HepG2 (cell line): Measurements from ENCODE around the gene WDR91. TPM values are rescaled to one million over a fixed set of nuclear protein-coding genes. Genes with fewer than 3 reads are reported as not detected.
A peak's percentile ranks its signal among the peaks of the same experiment; 100 is the strongest.

ENCODE experiments used
- ARHGAP35 ChIP-seq: sonication (generic); formaldehyde crosslinking; IDR thresholded peaks from 2 replicates; pipeline ENCODE4 v1.9.0; 2022; ENCODE audit warnings: mild to moderate bottlenecking, inconsistent platforms, moderate library complexity, missing genetic modification reagents, borderline replicate concordance
- ARNT2 ChIP-seq: sonication (generic); formaldehyde crosslinking; IDR thresholded peaks from 2 replicates; pipeline ENCODE4 v1.8.0; 2022; ENCODE audit warnings: mild to moderate bottlenecking, low read depth, missing genetic modification reagents, moderate library complexity
- DNMT3B ChIP-seq: conservative IDR thresholded peaks from 2 replicates; pipeline ENCODE4 v1.6.1; 2016; ENCODE audit warnings: missing biosample characterization, control low read depth
- ELF3 ChIP-seq: IDR thresholded peaks from 2 replicates; pipeline ENCODE4 v1.6.1; 2016; ENCODE audit warnings: missing genetic modification reagents, missing compliant biosample characterization
- HDAC2 ChIP-seq: sonication (generic); formaldehyde crosslinking; IDR thresholded peaks from 2 replicates; pipeline ENCODE4 v1.4.0; 2020; ENCODE audit warnings: missing genetic modification reagents
- MAZ ChIP-seq, 2 experiments: sonication (generic) in 1 of 2; formaldehyde crosslinking in 1 of 2; IDR thresholded peaks; 2 replicates each; pipeline versions ENCODE4 v1.5.0 to v1.6.1; 2012 to 2020; ENCODE audit warnings: low read depth in 2 of 2, mild to moderate bottlenecking in 2 of 2, borderline replicate concordance in 1 of 2, improper control_type of control experiment in 1 of 2, low read length in 1 of 2, missing genetic modification reagents in 1 of 2, moderate library complexity in 1 of 2
- MED1 ChIP-seq: sonication (generic); formaldehyde crosslinking; IDR thresholded peaks from 2 replicates; pipeline ENCODE4 v1.4.0; 2020; ENCODE audit warnings: missing genetic modification reagents
- MEIS2 ChIP-seq: sonication (generic); formaldehyde crosslinking; IDR thresholded peaks from 2 replicates; pipeline ENCODE4 v1.9.0; 2021; ENCODE audit warnings: mild to moderate bottlenecking, missing genetic modification reagents
- NFE2L1 ChIP-seq: sonication (generic); formaldehyde crosslinking; IDR thresholded peaks from 2 replicates; pipeline ENCODE4 v1.4.0; 2020; ENCODE audit warnings: missing genetic modification reagents, mild to moderate bottlenecking, borderline replicate concordance
- POLR2A ChIP-seq, 2 experiments: IDR thresholded peaks; 2 replicates each; pipeline ENCODE4 v1.6.1; 2011; ENCODE audit warnings: low read depth in 2 of 2, low read length in 2 of 2, mild to moderate bottlenecking in 1 of 2, moderate library complexity in 1 of 2; ENCODE audit not compliant: insufficient read depth in 1 of 2
- REXO4 ChIP-seq: sonication (generic); formaldehyde crosslinking; IDR thresholded peaks from 2 replicates; pipeline ENCODE4 v1.8.0; 2022; ENCODE audit warnings: missing genetic modification reagents, mild to moderate bottlenecking, borderline replicate concordance
- RORA ChIP-seq: sonication (generic); formaldehyde crosslinking; IDR thresholded peaks from 2 replicates; pipeline ENCODE4 v1.5.0; 2020; ENCODE audit warnings: mild to moderate bottlenecking, missing genetic modification reagents, moderate library complexity
- SAP130 ChIP-seq: IDR thresholded peaks from 2 replicates; pipeline ENCODE4 v1.6.1; 2016; ENCODE audit warnings: low read depth
- SP5 ChIP-seq: IDR thresholded peaks from 2 replicates; pipeline ENCODE4 v1.6.1; 2016; ENCODE audit warnings: low read depth, borderline replicate concordance
- TP53 ChIP-seq: sonication (generic); formaldehyde crosslinking; conservative IDR thresholded peaks from 2 replicates; pipeline ENCODE4 v1.4.0; 2020; ENCODE audit warnings: missing genetic modification reagents
- ZBTB14 ChIP-seq: sonication (generic); formaldehyde crosslinking; IDR thresholded peaks from 2 replicates; pipeline ENCODE4 v1.4.0; 2020; ENCODE audit warnings: missing genetic modification reagents
- ZKSCAN8 ChIP-seq: IDR thresholded peaks from 2 replicates; pipeline ENCODE4 v1.6.1; 2016; ENCODE audit warnings: borderline replicate concordance, missing genetic modification reagents, missing compliant biosample characterization
- ZNF670 ChIP-seq: sonication (generic); formaldehyde crosslinking; IDR thresholded peaks from 2 replicates; pipeline ENCODE4 v1.8.0; 2022; ENCODE audit warnings: mild to moderate bottlenecking, missing genetic modification reagents, borderline replicate concordance
- ZNF737 ChIP-seq: sonication (generic); formaldehyde crosslinking; IDR thresholded peaks from 2 replicates; pipeline ENCODE4 v1.5.0; 2020; ENCODE audit warnings: missing genetic modification reagents, mild to moderate bottlenecking, borderline replicate concordance
- ZNF770 ChIP-seq: sonication (generic); formaldehyde crosslinking; IDR thresholded peaks from 2 replicates; pipeline ENCODE4 v1.5.0; 2020; ENCODE audit warnings: mild to moderate bottlenecking, missing genetic modification reagents
- ZNF878 ChIP-seq: sonication (generic); formaldehyde crosslinking; IDR thresholded peaks from 2 replicates; pipeline ENCODE4 v1.8.1; 2023; ENCODE audit warnings: mild to moderate bottlenecking, missing genetic modification reagents, moderate library complexity
- polyA plus RNA-seq, 8 experiments: library from polyadenylated mRNA; depleted of rRNA in 3 of 8; stranded (reverse) in 7 of 8; unstranded in 1 of 8; fragments of >200 nt; fragmentation: Illumina TruSeq in 4 of 8; extraction: Trizol in 4 of 8; gene quantifications; 2 replicates each; pipeline versions ENCODE4 v1.2.1 to v1.2.3, GENCODE V29; 2011 to 2016; ENCODE audit warnings: low read depth in 4 of 8, missing spikeins in 1 of 8, mixed read lengths in 1 of 8; ENCODE audit not compliant: insufficient read depth in 1 of 8
- total RNA-seq, 5 experiments: library from RNA; depleted of rRNA; stranded (reverse); fragments of >200 nt; fragmentation: Illumina TruSeq; extraction: Trizol; gene quantifications; 2 replicates each; pipeline ENCODE4 v1.2.3, GENCODE V29; 2016; ENCODE audit warnings: low read depth in 1 of 5
- TF ChIP-seq, protein P1 (sequence below): sonication (generic); formaldehyde crosslinking; IDR thresholded peaks from 2 replicates; pipeline ENCODE4 v1.8.1; 2023; ENCODE audit warnings: mild to moderate bottlenecking, missing genetic modification reagents, borderline replicate concordance
- TF ChIP-seq, protein P2 (sequence below): sonication (generic); formaldehyde crosslinking; IDR thresholded peaks from 2 replicates; pipeline ENCODE4 v1.8.0; 2022; ENCODE audit warnings: mild to moderate bottlenecking, missing genetic modification reagents
- TF ChIP-seq, protein P3 (sequence below): sonication (generic); formaldehyde crosslinking; IDR thresholded peaks from 2 replicates; pipeline ENCODE4 v1.4.0; 2020; ENCODE audit warnings: missing genetic modification reagents

The WDR91 gene
- total and polyA plus RNA-seq, 2 of the 13 experiments (the other 11 are each of a cell fraction or from before 2014, with no cell fraction given) = 11.6 to 12.1 TPM

- TF ChIP-seq ARHGAP35 (CRISPR knock-in tag) (no peak), POLR2A (IDR thresholded peaks at IDR 0.05; ENCODE audit: insufficient read depth in 1 of 2, low read depth in 2 of 2, low read length in 2 of 2) (peak in 1 of 2 experiments; percentile 56; a peak in 2 of 4 replicates), HDAC2 (CRISPR knock-in tag) (0 out of 2 replicates have a peak, but pooled peaks have one; percentile 20), SP5 (CRISPR knock-in tag) (no peak; the same call in 1 of the 2 replicates), ZKSCAN8 (CRISPR knock-in tag) (no peak), RORA (CRISPR knock-in tag) (no peak), MED1 (CRISPR knock-in tag) (peak; percentile 39), ZNF878 (CRISPR knock-in tag) (no peak), ARNT2 (CRISPR knock-in tag) (no peak), REXO4 (CRISPR knock-in tag) (no peak), ELF3 (CRISPR knock-in tag) (0 out of 2 replicates have a peak, but pooled peaks have one; percentile 2), ZNF737 (CRISPR knock-in tag) (no peak), ZNF770 (CRISPR knock-in tag) (peak; percentile 41; the same call in 1 of the 2 replicates), DNMT3B (no peak), TP53 (CRISPR knock-in tag) (no peak), ZNF670 (CRISPR knock-in tag) (no peak), MAZ (IDR thresholded peaks at IDR 0.05; ENCODE audit: borderline replicate concordance, low read depth, low read length) (no peak), MAZ (CRISPR knock-in tag; IDR thresholded peaks at IDR 0.05; ENCODE audit: low read depth) (no peak), NFE2L1 (CRISPR knock-in tag) (no peak), SAP130 (CRISPR knock-in tag) (peak; percentile 59; the same call in 1 of the 2 replicates), ZBTB14 (CRISPR knock-in tag) (no peak), MEIS2 (CRISPR knock-in tag) (no peak)
- TF ChIP-seq, protein P1, sequence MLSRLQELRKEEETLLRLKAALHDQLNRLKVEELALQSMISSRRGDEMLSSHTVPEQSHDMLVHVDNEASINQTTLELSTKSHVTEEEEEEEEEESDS (CRISPR knock-in tag) = no peak
- TF ChIP-seq, protein P2, sequence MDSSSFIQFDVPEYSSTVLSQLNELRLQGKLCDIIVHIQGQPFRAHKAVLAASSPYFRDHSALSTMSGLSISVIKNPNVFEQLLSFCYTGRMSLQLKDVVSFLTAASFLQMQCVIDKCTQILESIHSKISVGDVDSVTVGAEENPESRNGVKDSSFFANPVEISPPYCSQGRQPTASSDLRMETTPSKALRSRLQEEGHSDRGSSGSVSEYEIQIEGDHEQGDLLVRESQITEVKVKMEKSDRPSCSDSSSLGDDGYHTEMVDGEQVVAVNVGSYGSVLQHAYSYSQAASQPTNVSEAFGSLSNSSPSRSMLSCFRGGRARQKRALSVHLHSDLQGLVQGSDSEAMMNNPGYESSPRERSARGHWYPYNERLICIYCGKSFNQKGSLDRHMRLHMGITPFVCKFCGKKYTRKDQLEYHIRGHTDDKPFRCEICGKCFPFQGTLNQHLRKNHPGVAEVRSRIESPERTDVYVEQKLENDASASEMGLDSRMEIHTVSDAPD (CRISPR knock-in tag) = no peak
- TF ChIP-seq, protein P3, sequence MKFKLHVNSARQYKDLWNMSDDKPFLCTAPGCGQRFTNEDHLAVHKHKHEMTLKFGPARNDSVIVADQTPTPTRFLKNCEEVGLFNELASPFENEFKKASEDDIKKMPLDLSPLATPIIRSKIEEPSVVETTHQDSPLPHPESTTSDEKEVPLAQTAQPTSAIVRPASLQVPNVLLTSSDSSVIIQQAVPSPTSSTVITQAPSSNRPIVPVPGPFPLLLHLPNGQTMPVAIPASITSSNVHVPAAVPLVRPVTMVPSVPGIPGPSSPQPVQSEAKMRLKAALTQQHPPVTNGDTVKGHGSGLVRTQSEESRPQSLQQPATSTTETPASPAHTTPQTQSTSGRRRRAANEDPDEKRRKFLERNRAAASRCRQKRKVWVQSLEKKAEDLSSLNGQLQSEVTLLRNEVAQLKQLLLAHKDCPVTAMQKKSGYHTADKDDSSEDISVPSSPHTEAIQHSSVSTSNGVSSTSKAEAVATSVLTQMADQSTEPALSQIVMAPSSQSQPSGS (CRISPR knock-in tag) = no peak
Observed at GRCh38 chr7:135169141-135169963, 42.0 kb downstream of the WDR91 start (continued).
